ENCODE measurements around the gene LSR. TPM values are rescaled to one million over a fixed set of nuclear protein-coding genes. Genes with fewer than 3 reads are reported as not detected.

The LSR gene
- polyA plus RNA-seq, 1 donor from 2014 or later = not detected

DNA sequence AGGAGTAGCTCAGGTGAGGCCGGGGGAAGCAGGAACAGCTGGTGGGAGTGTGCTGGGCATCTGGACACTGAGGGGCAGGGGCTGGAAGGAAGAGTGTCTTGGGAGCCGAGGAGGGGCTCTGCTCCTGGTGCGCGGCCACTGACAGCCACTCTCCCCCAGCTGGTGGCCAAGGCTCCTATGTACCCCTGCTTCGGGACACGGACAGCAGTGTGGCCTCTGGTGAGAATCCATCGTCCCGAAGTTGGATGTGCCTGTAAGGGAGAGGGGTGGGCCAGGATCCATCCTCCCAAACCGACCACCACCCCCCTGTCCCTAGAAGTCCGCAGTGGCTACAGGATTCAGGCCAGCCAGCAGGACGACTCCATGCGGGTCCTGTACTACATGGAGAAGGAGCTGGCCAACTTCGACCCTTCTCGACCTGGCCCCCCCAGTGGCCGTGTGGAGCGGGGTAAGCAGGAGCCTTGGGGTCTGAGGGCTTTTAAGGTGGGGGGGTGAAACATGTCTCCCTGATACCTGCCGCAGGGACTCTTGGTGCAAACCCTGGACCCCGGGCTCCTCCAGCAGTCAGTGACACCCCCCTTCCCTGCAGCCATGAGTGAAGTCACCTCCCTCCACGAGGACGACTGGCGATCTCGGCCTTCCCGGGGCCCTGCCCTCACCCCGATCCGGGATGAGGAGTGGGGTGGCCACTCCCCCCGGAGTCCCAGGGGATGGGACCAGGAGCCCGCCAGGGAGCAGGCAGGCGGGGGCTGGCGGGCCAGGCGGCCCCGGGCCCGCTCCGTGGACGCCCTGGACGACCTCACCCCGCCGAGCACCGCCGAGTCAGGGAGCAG is 17.9 kb downstream of the LSR start:
- no peaks in the 10 kb centered on the region for H3K9me2 ChIP-seq (ENCODE audit: insufficient read depth, low read length)
- no peaks in the 10 kb centered on the region for H4K20me1 ChIP-seq (ENCODE audit: insufficient read depth)
- H3K27me3 ChIP-seq (ENCODE audit: insufficient read depth, low read depth, low read length) = no peaks in the 10 kb centered on the region
- H3K4me2 ChIP-seq (ENCODE audit: low read length) = peak overlapping the region; percentile 94
- no peak for TF ChIP-seq CTCF (IDR thresholded peaks at IDR 0.05; ENCODE audit: poor library complexity, severe bottlenecking)
- no peak for TF ChIP-seq POLR2AphosphoS5 (IDR thresholded peaks at IDR 0.05)
- TF ChIP-seq TAF1 (IDR thresholded peaks at IDR 0.05; ENCODE audit: low read depth) = no peak
- TF ChIP-seq EP300 (conservative IDR thresholded peaks at IDR 0.05; ENCODE audit: poor library complexity, severe bottlenecking) = no peak
- TF ChIP-seq EZH2 (IDR thresholded peaks at IDR 0.05; ENCODE audit: borderline replicate concordance, insufficient read depth, low read length, poor library complexity, severe bottlenecking) = no peak
- no peak for TF ChIP-seq REST (IDR thresholded peaks at IDR 0.05; ENCODE audit: borderline replicate concordance)
- no peak for TF ChIP-seq SMC3 (conservative IDR thresholded peaks at IDR 0.05; ENCODE audit: poor library complexity)
- TF ChIP-seq RAD21 (conservative IDR thresholded peaks at IDR 0.05) = no peak
- no peak for TF ChIP-seq MXI1 (conservative IDR thresholded peaks at IDR 0.05; ENCODE audit: poor library complexity, severe bottlenecking)
- H3K9ac ChIP-seq (ENCODE audit: low read length) = peak overlapping the region; percentile 86
- H3K79me2 ChIP-seq (replicated peaks; ENCODE audit: insufficient read depth, low read length) = peaks cover 6% of the 10 kb centered on the region
- H3K27ac ChIP-seq (ENCODE audit: low read length) = no peak overlapping the region
- no peak overlapping the region for H2AFZ ChIP-seq (ENCODE audit: low read depth, low read length)
- H3F3A ChIP-seq (ENCODE audit: insufficient read depth, low read length, poor library complexity, severe bottlenecking) = no peaks in the 10 kb centered on the region
- peak overlapping the region; percentile 94 for H3K4me3 ChIP-seq (ENCODE audit: low read length)
- H3K9me3 ChIP-seq (ENCODE audit: low read length) = no peaks in the 10 kb centered on the region
- no peaks in the 10 kb centered on the region for H3K36me3 ChIP-seq (ENCODE audit: insufficient read depth, low read length)

DNA sequence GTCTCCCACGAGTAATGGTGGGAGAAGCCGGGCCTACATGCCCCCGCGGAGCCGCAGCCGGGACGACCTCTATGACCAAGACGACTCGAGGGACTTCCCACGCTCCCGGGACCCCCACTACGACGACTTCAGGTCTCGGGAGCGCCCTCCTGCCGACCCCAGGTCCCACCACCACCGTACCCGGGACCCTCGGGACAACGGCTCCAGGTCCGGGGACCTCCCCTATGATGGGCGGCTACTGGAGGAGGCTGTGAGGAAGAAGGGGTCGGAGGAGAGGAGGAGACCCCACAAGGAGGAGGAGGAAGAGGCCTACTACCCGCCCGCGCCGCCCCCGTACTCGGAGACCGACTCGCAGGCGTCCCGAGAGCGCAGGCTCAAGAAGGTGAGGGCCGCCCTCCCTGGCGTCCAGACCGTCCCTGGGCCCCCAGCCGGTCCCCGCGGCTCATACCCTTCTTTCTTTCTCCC is 18.6 kb downstream of the LSR start:
- Histone ChIP-seq H3K27ac (ENCODE audit: low read length) (peak overlapping the region; percentile 81), H3K9me2 (ENCODE audit: insufficient read depth, low read length) (no peaks in the 10 kb centered on the region), H3F3A (ENCODE audit: insufficient read depth, low read length, poor library complexity, severe bottlenecking) (no peaks in the 10 kb centered on the region), H3K4me2 (ENCODE audit: low read length) (peak overlapping the region; percentile 94), H3K4me3 (ENCODE audit: low read length) (peak overlapping the region; percentile 94), H3K9me3 (ENCODE audit: low read length) (no peaks in the 10 kb centered on the region), H3K27me3 (ENCODE audit: insufficient read depth, low read depth, low read length) (no peaks in the 10 kb centered on the region), H3K79me2 (replicated peaks; ENCODE audit: insufficient read depth, low read length) (peaks cover 6% of the 10 kb centered on the region), H3K9ac (ENCODE audit: low read length) (peak overlapping the region; percentile 86), H4K20me1 (ENCODE audit: insufficient read depth) (no peaks in the 10 kb centered on the region), H3K36me3 (ENCODE audit: insufficient read depth, low read length) (no peaks in the 10 kb centered on the region), H2AFZ (ENCODE audit: low read depth, low read length) (peak overlapping the region; percentile 65)
- TF ChIP-seq REST (IDR thresholded peaks at IDR 0.05; ENCODE audit: borderline replicate concordance) (no peak), RAD21 (conservative IDR thresholded peaks at IDR 0.05) (no peak), POLR2AphosphoS5 (IDR thresholded peaks at IDR 0.05) (no peak), MXI1 (conservative IDR thresholded peaks at IDR 0.05; ENCODE audit: poor library complexity, severe bottlenecking) (no peak), TAF1 (IDR thresholded peaks at IDR 0.05; ENCODE audit: low read depth) (no peak), EZH2 (IDR thresholded peaks at IDR 0.05; ENCODE audit: borderline replicate concordance, insufficient read depth, low read length, poor library complexity, severe bottlenecking) (no peak), CTCF (IDR thresholded peaks at IDR 0.05; ENCODE audit: poor library complexity, severe bottlenecking) (no peak)
